IMR-90 (cell line): ENCODE data around the gene UQCRC1. TPM values are rescaled to one million over a fixed set of nuclear protein-coding genes. Genes with fewer than 3 reads are reported as not detected.

Experiments
- ATAC-seq: fragments of 200-7000 bp; cut with Tn5 transposase; 2 replicates; pipeline ENCODE4 v1.9.1; 2020; ENCODE audit warnings: low read depth, mild to moderate bottlenecking, moderate library complexity
- BruUV-seq: library from RNA; stranded (reverse); fragments of 400-500 nt; replicated peaks from 2 replicates; lab custom pipeline; 2021; lab: Mats Ljungman, UMichigan
- CTCF ChIA-PET: fragments of 300-600 bp; formaldehyde crosslinking; extraction: SDS; loops from one replicate; lab custom pipeline; 2021; ENCODE audit warnings: antibody characterized with exemption; lab: Yijun Ruan, JAX
- POLR2A ChIA-PET: fragments of 300-600 bp; sonication (Branson Sonifier 250); formaldehyde crosslinking; loops from one replicate; lab custom pipeline; 2022; ENCODE audit warnings: antibody characterized with exemption; ENCODE audit not compliant: unreplicated experiment; lab: Charles Lee
- DNase-seq: peaks from one replicate; pipeline ENCODE4 v3.0.0; 2013
- H2AFZ ChIP-seq: replicated peaks from 2 replicates; pipeline ENCODE3; 2013; ENCODE audit warnings: low read length, mild to moderate bottlenecking; ENCODE audit not compliant: poor library complexity
- H2AK5ac ChIP-seq: 2 replicates; pipeline ENCODE4 v1.6.1; 2013; ENCODE audit warnings: low read depth, low read length, inconsistent platforms
- H2AK9ac ChIP-seq: replicated peaks from 2 replicates; pipeline ENCODE3; 2013; ENCODE audit warnings: mild to moderate bottlenecking, low read depth, low read length, moderate library complexity; ENCODE audit not compliant: poor library complexity
- H2BK120ac ChIP-seq: 2 replicates; pipeline ENCODE4 v1.6.1; 2013; ENCODE audit warnings: low read depth, low read length, inconsistent platforms
- H2BK15ac ChIP-seq: 3 replicates; pipeline ENCODE4 v1.6.1; 2013; ENCODE audit warnings: low read depth, low read length, inconsistent platforms
- H2BK20ac ChIP-seq: 2 replicates; pipeline ENCODE4 v1.6.1; 2013; ENCODE audit warnings: low read depth, mild to moderate bottlenecking, inconsistent platforms, low read length, moderate library complexity
- H2BK5ac ChIP-seq: 2 replicates; pipeline ENCODE4 v1.6.1; 2013; ENCODE audit warnings: mild to moderate bottlenecking, low read depth, low read length, inconsistent platforms; ENCODE audit not compliant: poor library complexity, severe bottlenecking
- H3K14ac ChIP-seq: replicated peaks from 2 replicates; pipeline ENCODE4 v1.6.1; 2013; ENCODE audit warnings: low read depth, low read length, inconsistent platforms
- H3K18ac ChIP-seq: 2 replicates; pipeline ENCODE4 v1.6.1; 2013; ENCODE audit warnings: low read depth, low read length, control low read depth
- H3K23ac ChIP-seq: 2 replicates; pipeline ENCODE4 v1.6.1; 2013; ENCODE audit warnings: low read depth, low read length, inconsistent platforms
- H3K27ac ChIP-seq: 2 replicates; pipeline ENCODE4 v1.5.1; 2013; ENCODE audit warnings: mild to moderate bottlenecking, control low read depth, low read length; ENCODE audit not compliant: insufficient read depth
- H3K27me3 ChIP-seq: 2 replicates; pipeline ENCODE4 v1.6.1; 2013; ENCODE audit warnings: low read length; ENCODE audit not compliant: control insufficient read depth, insufficient read depth
- H3K36me3 ChIP-seq: 2 replicates; pipeline ENCODE4 v1.6.1; 2013; ENCODE audit warnings: low read length, mixed read lengths; ENCODE audit not compliant: control insufficient read depth, insufficient read depth
- H3K4ac ChIP-seq: 2 replicates; pipeline ENCODE4 v1.6.1; 2013; ENCODE audit warnings: low read depth, low read length, inconsistent platforms
- H3K4me1 ChIP-seq: 2 replicates; pipeline ENCODE4 v1.6.1; 2013; ENCODE audit warnings: low read length, mixed read lengths; ENCODE audit not compliant: control insufficient read depth, insufficient read depth
- H3K4me2 ChIP-seq: 2 replicates; pipeline ENCODE4 v1.6.1; 2013; ENCODE audit warnings: low read depth, mild to moderate bottlenecking, control low read depth, low read length, moderate library complexity
- H3K4me3 ChIP-seq: 2 replicates; pipeline ENCODE4 v1.5.1; 2013; ENCODE audit warnings: low read depth, mild to moderate bottlenecking, control low read depth, low read length, moderate library complexity; ENCODE audit not compliant: insufficient read depth
- H3K56ac ChIP-seq: 2 replicates; pipeline ENCODE4 v1.6.1; 2013; ENCODE audit warnings: low read length, inconsistent platforms; ENCODE audit not compliant: insufficient read depth; ENCODE audit errors: extremely low read depth
- H3K79me1 ChIP-seq, 2 experiments: 2 replicates each; pipeline ENCODE4 v1.6.1; 2013; ENCODE audit warnings: low read length in 2 of 2, inconsistent platforms in 1 of 2, low read depth in 1 of 2
- H3K9ac ChIP-seq: 2 replicates; pipeline ENCODE4 v1.6.1; 2013; ENCODE audit warnings: low read depth, low read length, control low read depth
- H3K9me1 ChIP-seq: 2 replicates; pipeline ENCODE4 v1.6.1; 2013; ENCODE audit warnings: low read length, inconsistent platforms; ENCODE audit not compliant: insufficient read depth
- H3K9me3 ChIP-seq: 2 replicates; pipeline ENCODE4 v1.6.1; 2013; ENCODE audit warnings: low read length; ENCODE audit not compliant: control insufficient read depth, insufficient read depth
- H4K20me1 ChIP-seq: 2 replicates; pipeline ENCODE4 v1.6.1; 2013; ENCODE audit warnings: low read length, inconsistent platforms; ENCODE audit not compliant: insufficient read depth
- H4K5ac ChIP-seq: 2 replicates; pipeline ENCODE4 v1.6.1; 2013; ENCODE audit warnings: mild to moderate bottlenecking, low read depth, low read length, control low read depth
- H4K8ac ChIP-seq, 2 experiments: 2 replicates each; pipeline ENCODE4 v1.6.1; 2013; ENCODE audit warnings: low read depth in 2 of 2, low read length in 2 of 2, control low read depth in 1 of 2, inconsistent platforms in 1 of 2
- H4K91ac ChIP-seq: 2 replicates; pipeline ENCODE4 v1.6.1; 2013; ENCODE audit warnings: low read depth, low read length, inconsistent platforms; ENCODE audit not compliant: insufficient read depth
- FOS ChIP-seq: fragments of 150-350 bp; IDR thresholded peaks from 2 replicates; pipeline ENCODE4 v1.6.1; 2016; ENCODE audit warnings: low read depth, low read length
- MXI1 ChIP-seq: IDR thresholded peaks from 2 replicates; pipeline ENCODE4 v1.6.1; 2012; ENCODE audit warnings: low read depth, mild to moderate bottlenecking, low read length, moderate library complexity, borderline replicate concordance
- NFE2L2 ChIP-seq: fragments of 150-350 bp; IDR thresholded peaks from 2 replicates; pipeline ENCODE4 v1.6.1; 2016; ENCODE audit warnings: low read depth, mild to moderate bottlenecking, low read length
- POLR2A ChIP-seq: IDR thresholded peaks from 2 replicates; pipeline ENCODE4 v1.6.1; 2012; ENCODE audit warnings: mild to moderate bottlenecking, low read depth, low read length
- RAD21 ChIP-seq: IDR thresholded peaks from 2 replicates; pipeline ENCODE4 v1.6.1; 2012; ENCODE audit warnings: low read length, improper control_type of control experiment
- SMC3 ChIP-seq: fragments of 150-350 bp; IDR thresholded peaks from 2 replicates; pipeline ENCODE4 v1.6.1; 2016; ENCODE audit warnings: low read depth, mild to moderate bottlenecking, antibody characterized with exemption, low read length, moderate library complexity
- WGBS, 2 experiments: methylation state at CpG; one replicate each; pipeline versions ENCODE4 v1.1.5 to v1.1.7; 2013; ENCODE audit warnings: missing lambda C conversion rate in 2 of 2; ENCODE audit not compliant: insufficient read length in 1 of 2; ENCODE audit errors: extremely low coverage in 2 of 2; 5-methylcytosine and 5-hydroxymethylcytosine counted together
- dilution Hi-C: fragments of 300-500 bp; cut with HindIII; formaldehyde crosslinking; loops from one replicate; pipeline ENCODE4 v1.14.3; 2018; ENCODE audit warnings: low sequenced_read_pairs; ENCODE audit not compliant: unreplicated experiment
- in situ Hi-C: fragments of 300-500 bp; cut with MboI; formaldehyde crosslinking; loops from 3 replicates; pipeline ENCODE4 v1.14.3; 2019; ENCODE audit warnings: low sequenced_read_pairs, inconsistent platforms, mixed read lengths
- intact Hi-C: fragments of 100-400 bp; cut with micrococcal nuclease; formaldehyde crosslinking; loops from 2 replicates; pipeline ENCODE4 v1.10.0; 2022
- polyA plus RNA-seq, 3 experiments: library from polyadenylated mRNA; depleted of rRNA; stranded (reverse); fragments of >200 nt; gene quantifications; 2 replicates each; pipeline ENCODE4 v1.2.3, GENCODE V29; 2012; ENCODE audit warnings: low replicate concordance in 1 of 3
- total RNA-seq: library from RNA; depleted of rRNA; stranded (reverse); fragments of >200 nt; gene quantifications from 2 replicates; pipeline ENCODE4 v1.2.3, GENCODE V29; 2012
- TF ChIP-seq, protein P1 (sequence below): conservative IDR thresholded peaks from 2 replicates; pipeline ENCODE4 v1.5.1; 2012; ENCODE audit warnings: mild to moderate bottlenecking, low read depth, low read length, improper control_type of control experiment

The UQCRC1 gene
- total and polyA plus RNA-seq, 2 of the 4 experiments (the other 2 are of a cell fraction) = 474 to 1,365 TPM

DNA sequence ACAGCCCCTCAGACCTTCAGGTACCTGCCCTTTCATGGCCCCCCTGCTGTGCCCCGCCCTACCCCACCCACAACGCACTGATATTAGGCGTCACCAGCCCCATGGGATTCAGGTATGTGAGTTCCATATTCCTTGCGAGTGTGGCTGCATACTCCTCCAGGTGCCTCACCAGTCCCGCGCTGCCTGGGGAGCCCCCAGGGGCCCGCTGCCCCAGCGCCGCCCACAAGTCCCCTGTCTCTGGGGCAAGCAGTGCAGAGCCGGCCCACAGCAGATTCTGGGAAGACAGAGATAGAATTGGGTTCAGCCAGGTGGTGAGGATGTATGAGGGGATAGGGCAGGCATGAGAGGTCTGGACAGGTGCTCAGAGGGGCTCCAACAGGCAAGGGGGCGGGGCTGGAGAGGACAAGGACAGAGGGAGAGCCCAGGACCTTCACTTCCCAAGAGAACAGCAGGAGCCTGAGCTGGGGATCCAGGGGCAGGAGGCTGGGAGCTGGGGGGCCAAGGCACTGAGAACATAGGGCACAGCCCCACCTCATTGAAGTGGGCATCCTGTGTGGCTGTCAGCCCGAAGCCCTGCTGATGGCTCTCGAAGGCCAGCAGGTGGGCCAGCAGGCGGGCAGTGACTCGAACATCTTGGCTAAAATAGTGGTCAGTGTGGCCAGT lies 38.9 kb upstream of the UQCRC1 start:
- ATAC-seq (no peak), DNase-seq (no peak)
- H3K4me3 ChIP-seq = no peak overlapping the region
- no peak overlapping the region for H3K14ac ChIP-seq
- no peak overlapping the region for H2AK9ac ChIP-seq
- no peak overlapping the region for H4K8ac ChIP-seq
- H3K56ac ChIP-seq = no peak overlapping the region
- no peak overlapping the region for H4K91ac ChIP-seq
- H3K36me3 ChIP-seq = no peaks in the 10 kb centered on the region
- dilution Hi-C loops = no loop called here
- H3K9me1 ChIP-seq = no peaks in the 10 kb centered on the region
- H3K9ac ChIP-seq = no peak overlapping the region
- in situ Hi-C loops = no loop called here
- no peak overlapping the region for H2BK20ac ChIP-seq
- BruUV-seq = no TSS peak
- 77% methylated on average over 11 of the region's 15 CpGs; no CpG with 5 or more reads in 1 of the 2 experiments for WGBS, 2 experiments
- H3K4me1 ChIP-seq = no peaks in the 10 kb centered on the region
- no peaks in the 10 kb centered on the region for H3K79me1 ChIP-seq
- H2BK120ac ChIP-seq = no peak overlapping the region
- no peak overlapping the region for H2BK5ac ChIP-seq
- no peaks in the 10 kb centered on the region for H3K27me3 ChIP-seq
- TF ChIP-seq SMC3 (no peak), MXI1 (no peak), POLR2A (no peak), NFE2L2 (no peak), RAD21 (no peak), FOS (no peak)
- TF ChIP-seq, protein P1, sequence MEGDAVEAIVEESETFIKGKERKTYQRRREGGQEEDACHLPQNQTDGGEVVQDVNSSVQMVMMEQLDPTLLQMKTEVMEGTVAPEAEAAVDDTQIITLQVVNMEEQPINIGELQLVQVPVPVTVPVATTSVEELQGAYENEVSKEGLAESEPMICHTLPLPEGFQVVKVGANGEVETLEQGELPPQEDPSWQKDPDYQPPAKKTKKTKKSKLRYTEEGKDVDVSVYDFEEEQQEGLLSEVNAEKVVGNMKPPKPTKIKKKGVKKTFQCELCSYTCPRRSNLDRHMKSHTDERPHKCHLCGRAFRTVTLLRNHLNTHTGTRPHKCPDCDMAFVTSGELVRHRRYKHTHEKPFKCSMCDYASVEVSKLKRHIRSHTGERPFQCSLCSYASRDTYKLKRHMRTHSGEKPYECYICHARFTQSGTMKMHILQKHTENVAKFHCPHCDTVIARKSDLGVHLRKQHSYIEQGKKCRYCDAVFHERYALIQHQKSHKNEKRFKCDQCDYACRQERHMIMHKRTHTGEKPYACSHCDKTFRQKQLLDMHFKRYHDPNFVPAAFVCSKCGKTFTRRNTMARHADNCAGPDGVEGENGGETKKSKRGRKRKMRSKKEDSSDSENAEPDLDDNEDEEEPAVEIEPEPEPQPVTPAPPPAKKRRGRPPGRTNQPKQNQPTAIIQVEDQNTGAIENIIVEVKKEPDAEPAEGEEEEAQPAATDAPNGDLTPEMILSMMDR = no peak
- intact Hi-C loops = no loop called here
- H2BK15ac ChIP-seq = no peak overlapping the region
- no peak overlapping the region for H3K4me2 ChIP-seq
- no peak overlapping the region for H3K27ac ChIP-seq
- no peak overlapping the region for H3K4ac ChIP-seq
- CTCF ChIA-PET = no interaction called here
- H2AFZ ChIP-seq = no peak overlapping the region
- POLR2A ChIA-PET = interaction anchor here (0.5 kb wide), 1 partner anchor 34 kb away, joined by 4 read pairs; no protein-coding TSS in a partner anchor
- H3K18ac ChIP-seq = no peak overlapping the region
- no peak overlapping the region for H4K5ac ChIP-seq
- H4K20me1 ChIP-seq = no peaks in the 10 kb centered on the region
- H3K9me3 ChIP-seq = no peaks in the 10 kb centered on the region
- no peak overlapping the region for H2AK5ac ChIP-seq
- H3K23ac ChIP-seq = no peak overlapping the region
